A549 (cell line): Measurements from ENCODE around the gene ZNF423. TPM values are rescaled to one million over a fixed set of nuclear protein-coding genes. Genes with fewer than 3 reads are reported as not detected.

ENCODE experiments used
- ATAC-seq, 2 experiments: fragments of 200-7000 bp in 1 of 2; fragments of >200 bp in 1 of 2; cut with Nextera tagmentation in 1 of 2; cut with Tn5 transposase in 1 of 2; 3 replicates each; pipeline versions ENCODE4 v1.8.0 to v1.9.1; 2018 to 2020; ENCODE audit warnings: mild to moderate bottlenecking in 1 of 2, moderate library complexity in 1 of 2
- CTCF ChIA-PET: fragments of 300-600 bp; sonication (Branson Sonifier 250); formaldehyde crosslinking; extraction: SDS; loops from one replicate; lab custom pipeline; 2021; ENCODE audit warnings: antibody characterized with exemption, inconsistent platforms; lab: Yijun Ruan, JAX
- POLR2A ChIA-PET: fragments of 350-600 bp; formaldehyde crosslinking; extraction: SDS; loops from one replicate; lab custom pipeline; 2021; ENCODE audit warnings: antibody characterized with exemption, inconsistent platforms; lab: Yijun Ruan, JAX
- DNase-seq, 2 experiments: peaks; one replicate each; pipeline versions ENCODE4 v3.0.0 to v3.0.0-alpha.2; 2011 to 2016; ENCODE audit warnings: low read depth in 1 of 2, low spot score in 1 of 2
- FAIRE-seq: peaks from 2 replicates; lab custom pipeline; 2011; peaks lifted over from hg19 to GRCh38; lab: Jason Lieb, UNC
- H3K27ac ChIP-seq, 2 experiments: fragments of >200 bp; sonication (Bioruptor Twin); formaldehyde crosslinking; 3 replicates each; pipeline ENCODE4 v1.5.1; 2016 to 2017
- H3K4me1 ChIP-seq: fragments of >200 bp; sonication (Bioruptor Twin); formaldehyde crosslinking; 3 replicates; pipeline ENCODE4 v1.6.1; 2016
- H3K4me2 ChIP-seq: fragments of >200 bp; sonication (Bioruptor Twin); formaldehyde crosslinking; 3 replicates; pipeline ENCODE4 v1.6.1; 2016
- H3K4me3 ChIP-seq: fragments of >200 bp; sonication (Bioruptor Twin); formaldehyde crosslinking; 3 replicates; pipeline ENCODE4 v1.5.1; 2016
- H3K9me3 ChIP-seq: fragments of >200 bp; sonication (Bioruptor Twin); formaldehyde crosslinking; 3 replicates; pipeline ENCODE4 v1.6.1; 2016
- CTCF ChIP-seq: fragments of >200 bp; sonication (Bioruptor Twin); formaldehyde crosslinking; IDR thresholded peaks from 3 replicates; pipeline ENCODE4 v1.5.1; 2016
- EHMT2 ChIP-seq: fragments of 200-600 bp; sonication (generic); IDR thresholded peaks from 2 replicates; pipeline ENCODE4 v1.6.1; 2016; ENCODE audit warnings: antibody characterized with exemption, low read depth, mild to moderate bottlenecking, moderate library complexity
- ESRRA ChIP-seq: fragments of 150-350 bp; IDR thresholded peaks from 2 replicates; pipeline ENCODE4 v1.6.1; 2014; ENCODE audit warnings: mild to moderate bottlenecking, low read length, borderline replicate concordance
- FOSL2 ChIP-seq, 2 experiments: fragments of 450-650 bp in 1 of 2; fragments of >200 bp in 1 of 2; sonication (Bioruptor Twin) in 1 of 2; formaldehyde crosslinking; IDR thresholded peaks; 2 replicates each; pipeline versions ENCODE4 v1.5.0 to v1.6.1; 2016 to 2020; ENCODE audit warnings: mild to moderate bottlenecking in 1 of 2, moderate library complexity in 1 of 2
- HES2 ChIP-seq: fragments of >200 bp; sonication (Bioruptor Twin); formaldehyde crosslinking; IDR thresholded peaks from 2 replicates; pipeline ENCODE4 v1.6.1; 2016
- HMGXB4 ChIP-seq: fragments of 250-450 bp; sonication (Bioruptor Pico); IDR thresholded peaks from 2 replicates; pipeline ENCODE4 v1.5.0; 2021; ENCODE audit warnings: mild to moderate bottlenecking, moderate library complexity, borderline replicate concordance
- HOXA7 ChIP-seq: fragments of 250-450 bp; sonication (Bioruptor Pico); IDR thresholded peaks from 2 replicates; pipeline ENCODE4 v1.5.0; 2020; ENCODE audit warnings: mild to moderate bottlenecking, moderate library complexity
- JUNB ChIP-seq: fragments of >200 bp; sonication (Bioruptor Twin); formaldehyde crosslinking; IDR thresholded peaks from 2 replicates; pipeline ENCODE4 v1.6.1; 2016
- NR3C1 ChIP-seq: fragments of >200 bp; sonication (Bioruptor Twin); formaldehyde crosslinking; IDR thresholded peaks from 3 replicates; pipeline ENCODE4 v1.6.1; 2017
- ZC3H11A ChIP-seq: fragments of 450-650 bp; IDR thresholded peaks from 2 replicates; pipeline ENCODE4 v1.6.1; 2014; ENCODE audit warnings: antibody characterized with exemption, mild to moderate bottlenecking
- ZFP36 ChIP-seq: fragments of 450-650 bp; IDR thresholded peaks from 2 replicates; pipeline ENCODE4 v1.6.1; 2014; ENCODE audit warnings: borderline replicate concordance; ENCODE audit not compliant: partially characterized antibody
- WGBS: methylation state at CpG from one replicate; pipeline ENCODE4 v1.1.6; 2017; ENCODE audit errors: missing lambda C conversion rate; 5-methylcytosine and 5-hydroxymethylcytosine counted together
- polyA plus RNA-seq, 4 experiments: library from polyadenylated mRNA; depleted of rRNA in 3 of 4; stranded (reverse); fragments of >200 nt; fragmentation: RNase III in 1 of 4; extraction: RNeasy Plus Mini Kit Qiagen cat#74134 plus additional on column Dnase treatment in 1 of 4; gene quantifications; 2 replicates in 3 of 4; 3 replicates in 1 of 4; pipeline ENCODE4 v1.2.3, GENCODE V29; 2011 to 2017
- TF ChIP-seq, protein P1 (sequence below): fragments of 200-600 bp; sonication (generic); IDR thresholded peaks from 2 replicates; pipeline ENCODE4 v1.6.1; 2016; ENCODE audit warnings: antibody characterized with exemption, mild to moderate bottlenecking, moderate library complexity

The ZNF423 gene
- polyA plus RNA-seq, 2 of the 4 experiments (the other 2 are of a cell fraction), result 0.04 to 0.10 TPM

DNA sequence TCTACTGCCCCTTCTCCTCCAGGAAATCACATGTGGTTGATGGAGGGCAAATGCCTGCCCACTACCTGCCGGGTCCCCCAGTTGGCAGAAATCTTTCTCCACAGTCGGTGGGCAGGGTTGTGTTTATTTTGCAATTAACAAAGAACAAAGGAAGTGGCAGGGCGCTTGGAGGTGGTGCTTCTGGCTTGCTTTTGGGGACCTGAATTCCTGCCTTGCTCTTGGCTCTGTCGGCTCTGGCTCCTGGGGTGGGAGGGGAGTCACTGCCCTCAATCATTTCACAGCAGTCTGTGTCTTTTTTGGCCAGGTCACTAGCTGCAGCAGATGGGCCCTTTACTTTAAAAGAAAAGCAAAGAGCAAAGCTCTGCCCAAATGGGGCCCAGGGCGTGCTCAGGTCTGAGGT is 413.1 kb downstream of the ZNF423 start:
- no peak overlapping the region for H3K4me2 ChIP-seq
- 17% methylated on average over 5 of the region's 5 CpGs for WGBS
- H3K4me3 ChIP-seq, result no peak overlapping the region
- TF ChIP-seq HMGXB4 (CRISPR knock-in tag) (no peak), CTCF (no peak), ZFP36 (no peak), EHMT2 (no peak), HES2 (no peak)
- DNase-seq, result no peak
- FAIRE-seq, result no peak
- no peaks in the 10 kb centered on the region; the same call in 2 of the 3 replicates for H3K9me3 ChIP-seq
- no peaks in the 10 kb centered on the region for H3K4me1 ChIP-seq
- POLR2A ChIA-PET, result no interaction called here
- no peak for ATAC-seq
- no peak overlapping the region for H3K27ac ChIP-seq
- CTCF ChIA-PET, result interaction anchor here (1.2 to 2.0 kb wide), 3 partner anchors 9 to 35 kb away, joined by 3 to 5 read pairs (median 3); no protein-coding TSS in a partner anchor

- Histone ChIP-seq H3K4me1 (no peaks in the 10 kb centered on the region), H3K27ac (no peak overlapping the region), H3K4me2 (no peak overlapping the region), H3K9me3 (no peaks in the 10 kb centered on the region; the same call in 2 of the 3 replicates), H3K4me3 (no peak overlapping the region)
- CTCF ChIA-PET, result no interaction called here
- FAIRE-seq (no peak), ATAC-seq (no peak; a peak in 1 of 6 replicates), DNase-seq (no peak)
- no peak for TF ChIP-seq ZC3H11A
- TF ChIP-seq JUNB, result no peak
- no peak for TF ChIP-seq NR3C1
- TF ChIP-seq HES2, result no peak
- TF ChIP-seq HOXA7 (CRISPR knock-in tag), result no peak
- TF ChIP-seq, protein P1, sequence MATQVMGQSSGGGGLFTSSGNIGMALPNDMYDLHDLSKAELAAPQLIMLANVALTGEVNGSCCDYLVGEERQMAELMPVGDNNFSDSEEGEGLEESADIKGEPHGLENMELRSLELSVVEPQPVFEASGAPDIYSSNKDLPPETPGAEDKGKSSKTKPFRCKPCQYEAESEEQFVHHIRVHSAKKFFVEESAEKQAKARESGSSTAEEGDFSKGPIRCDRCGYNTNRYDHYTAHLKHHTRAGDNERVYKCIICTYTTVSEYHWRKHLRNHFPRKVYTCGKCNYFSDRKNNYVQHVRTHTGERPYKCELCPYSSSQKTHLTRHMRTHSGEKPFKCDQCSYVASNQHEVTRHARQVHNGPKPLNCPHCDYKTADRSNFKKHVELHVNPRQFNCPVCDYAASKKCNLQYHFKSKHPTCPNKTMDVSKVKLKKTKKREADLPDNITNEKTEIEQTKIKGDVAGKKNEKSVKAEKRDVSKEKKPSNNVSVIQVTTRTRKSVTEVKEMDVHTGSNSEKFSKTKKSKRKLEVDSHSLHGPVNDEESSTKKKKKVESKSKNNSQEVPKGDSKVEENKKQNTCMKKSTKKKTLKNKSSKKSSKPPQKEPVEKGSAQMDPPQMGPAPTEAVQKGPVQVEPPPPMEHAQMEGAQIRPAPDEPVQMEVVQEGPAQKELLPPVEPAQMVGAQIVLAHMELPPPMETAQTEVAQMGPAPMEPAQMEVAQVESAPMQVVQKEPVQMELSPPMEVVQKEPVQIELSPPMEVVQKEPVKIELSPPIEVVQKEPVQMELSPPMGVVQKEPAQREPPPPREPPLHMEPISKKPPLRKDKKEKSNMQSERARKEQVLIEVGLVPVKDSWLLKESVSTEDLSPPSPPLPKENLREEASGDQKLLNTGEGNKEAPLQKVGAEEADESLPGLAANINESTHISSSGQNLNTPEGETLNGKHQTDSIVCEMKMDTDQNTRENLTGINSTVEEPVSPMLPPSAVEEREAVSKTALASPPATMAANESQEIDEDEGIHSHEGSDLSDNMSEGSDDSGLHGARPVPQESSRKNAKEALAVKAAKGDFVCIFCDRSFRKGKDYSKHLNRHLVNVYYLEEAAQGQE, result no peak
- TF ChIP-seq ZFP36, result no peak
- TF ChIP-seq FOSL2 (IDR thresholded peaks at IDR 0.05), result no peak
- no peak for TF ChIP-seq FOSL2 (CRISPR knock-in tag; IDR thresholded peaks at IDR 0.05)
- TF ChIP-seq ESRRA, result no peak
- TF ChIP-seq CTCF, result no peak
- WGBS, result 30% methylated on average over 17 of the region's 18 CpGs
- POLR2A ChIA-PET, result no interaction called here
These were observed 414.5 kb downstream of the ZNF423 start for GRCh38 chr16:49441366-49441780.
